ENCODE results near the gene TCIRG1. TPM values are rescaled to one million over a fixed set of nuclear protein-coding genes. Genes with fewer than 3 reads are reported as not detected.

The TCIRG1 gene
- total RNA-seq, 4 donors from 2014 or later: 260 to 697 (median 380) TPM

DNA sequence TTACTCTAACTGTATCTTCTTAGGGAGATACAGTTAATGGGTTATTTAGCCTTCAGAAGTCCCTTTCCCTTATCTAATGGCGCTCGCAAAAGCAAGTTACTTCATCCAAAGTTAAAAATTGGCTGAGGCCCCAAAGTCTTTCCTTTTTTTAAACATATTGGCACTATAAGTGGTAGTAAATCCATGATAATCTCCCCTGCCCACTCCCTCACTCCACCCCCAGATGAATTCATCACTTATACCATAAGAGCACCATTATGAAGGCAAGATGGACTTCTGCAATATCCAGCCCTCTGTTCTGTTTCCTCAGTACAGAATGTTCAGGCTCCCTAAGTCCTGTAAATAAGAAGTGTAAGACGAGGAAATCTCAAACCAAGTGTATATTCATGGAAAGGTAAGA, 44.7 kb downstream of the TCIRG1 start:
- no peak for TF ChIP-seq POLR2A (IDR thresholded peaks at IDR 0.05)
- TF ChIP-seq CTCF (IDR thresholded peaks at IDR 0.05): no peak
- no peak for TF ChIP-seq EP300 (IDR thresholded peaks at IDR 0.05; ENCODE audit: low read depth)
- no peak for TF ChIP-seq POLR2AphosphoS5 (IDR thresholded peaks at IDR 0.05)
- in situ Hi-C loops (cut with MboI; ENCODE audit: low pct_ligation_motif_present in 1 of 4, low pct_unique_long_range_greater_than_20kb in 1 of 4, low sequenced_read_pairs in 3 of 4) (no loop called here), intact Hi-C loops (cut with DNase I; ENCODE audit: low total_unique reads) (no loop called here)
- H3K9me3 ChIP-seq: no peaks in the 10 kb centered on the region
- H3K4me1 ChIP-seq: peaks cover 0 to 16% (median 0%) of the 10 kb centered on the region in 4 donors
- no peak overlapping the region for H3K4me3 ChIP-seq
- no peaks in the 10 kb centered on the region for H3K36me3 ChIP-seq
- WGBS, 2 donors (ENCODE audit: low coverage in 1 of 2): 82 to 91% methylated on average over 3 of the region's 3 CpGs
- no peak for DNase-seq
- H3K27ac ChIP-seq: no peak overlapping the region
- H3K27me3 ChIP-seq: no peaks in the 10 kb centered on the region

GRCh38 chr11:68089679-68090078, 50.9 kb downstream of the TCIRG1 start:
- H3K27ac ChIP-seq: peak overlapping the region in 1 of 4 donors; percentile 41
- H3K36me3 ChIP-seq: no peaks in the 10 kb centered on the region
- no peak overlapping the region for H3K4me3 ChIP-seq
- no peaks in the 10 kb centered on the region for H3K9me3 ChIP-seq
- H3K27me3 ChIP-seq: no peaks in the 10 kb centered on the region
- in situ Hi-C loops (cut with MboI; ENCODE audit: low pct_ligation_motif_present in 1 of 4, low pct_unique_long_range_greater_than_20kb in 1 of 4, low sequenced_read_pairs in 3 of 4): no loop called here
- intact Hi-C loops (cut with DNase I; ENCODE audit: low total_unique reads): no loop called here
- TF ChIP-seq EP300 (IDR thresholded peaks at IDR 0.05; ENCODE audit: low read depth) (no peak), POLR2AphosphoS5 (IDR thresholded peaks at IDR 0.05) (no peak), CTCF (IDR thresholded peaks at IDR 0.05) (no peak), POLR2A (IDR thresholded peaks at IDR 0.05) (no peak)
- peaks cover 0 to 39% (median 22%) of the 10 kb centered on the region in 4 donors for H3K4me1 ChIP-seq
- 82 to 92% methylated on average over 8 of the region's 8 CpGs for WGBS, 2 donors (ENCODE audit: low coverage in 1 of 2)
- DNase-seq: no peak

GRCh38 chr11:68090287-68090686, 51.5 kb downstream of the TCIRG1 start:
- no peaks in the 10 kb centered on the region for H3K27me3 ChIP-seq
- no peak for DNase-seq
- no peaks in the 10 kb centered on the region for H3K9me3 ChIP-seq
- intact Hi-C loops (cut with DNase I; ENCODE audit: low total_unique reads): no loop called here
- no peak overlapping the region for H3K4me3 ChIP-seq
- WGBS, 2 donors (ENCODE audit: low coverage in 1 of 2): 46 to 63% methylated on average over 1 of the region's 1 CpG
- TF ChIP-seq CTCF (IDR thresholded peaks at IDR 0.05) (no peak), POLR2AphosphoS5 (IDR thresholded peaks at IDR 0.05) (no peak), EP300 (IDR thresholded peaks at IDR 0.05; ENCODE audit: low read depth) (no peak), POLR2A (IDR thresholded peaks at IDR 0.05) (no peak)
- peaks cover 0 to 39% (median 22%) of the 10 kb centered on the region in 4 donors for H3K4me1 ChIP-seq
- no peaks in the 10 kb centered on the region for H3K36me3 ChIP-seq
- in situ Hi-C loops (cut with MboI; ENCODE audit: low pct_ligation_motif_present in 1 of 4, low pct_unique_long_range_greater_than_20kb in 1 of 4, low sequenced_read_pairs in 3 of 4): no loop called here
- H3K27ac ChIP-seq: peak overlapping the region; percentile 17 to 55 (median 36)

- Histone ChIP-seq H3K4me3 (no peak overlapping the region), H3K27me3 (no peaks in the 10 kb centered on the region), H3K4me1 (peaks cover 0 to 39% (median 22%) of the 10 kb centered on the region in 4 donors), H3K9me3 (no peaks in the 10 kb centered on the region), H3K36me3 (peaks cover 0 to under 1% (median 0%) of the 10 kb centered on the region in 4 donors), H3K27ac (peak overlapping the region; percentile 17 to 55 (median 36))
- in situ Hi-C loops (cut with MboI; ENCODE audit: low pct_ligation_motif_present in 1 of 4, low pct_unique_long_range_greater_than_20kb in 1 of 4, low sequenced_read_pairs in 3 of 4) (no loop called here), intact Hi-C loops (cut with DNase I; ENCODE audit: low total_unique reads) (no loop called here)
- peak in 2 of 3 donors; percentile 11 to 21 for TF ChIP-seq POLR2AphosphoS5 (IDR thresholded peaks at IDR 0.05)
- TF ChIP-seq CTCF (IDR thresholded peaks at IDR 0.05): no peak
- no peak for TF ChIP-seq POLR2A (IDR thresholded peaks at IDR 0.05)
- TF ChIP-seq EP300 (IDR thresholded peaks at IDR 0.05; ENCODE audit: low read depth): no peak
- 20 to 28% methylated on average over 5 to 6 of the region's 6 CpGs for WGBS, 2 donors (ENCODE audit: low coverage in 1 of 2)
- peak; percentile 43 for DNase-seq
Measured at GRCh38 chr11:68090706-68091105, 51.9 kb downstream of the TCIRG1 start.
